ENCODE results near the gene TRIM72.
"Not testable (repeated sequence)": the region's sequence is repeated elsewhere in the genome, so short reads cannot be mapped to it uniquely, and the experiment has no call there.

Gene TRIM72

DNA sequence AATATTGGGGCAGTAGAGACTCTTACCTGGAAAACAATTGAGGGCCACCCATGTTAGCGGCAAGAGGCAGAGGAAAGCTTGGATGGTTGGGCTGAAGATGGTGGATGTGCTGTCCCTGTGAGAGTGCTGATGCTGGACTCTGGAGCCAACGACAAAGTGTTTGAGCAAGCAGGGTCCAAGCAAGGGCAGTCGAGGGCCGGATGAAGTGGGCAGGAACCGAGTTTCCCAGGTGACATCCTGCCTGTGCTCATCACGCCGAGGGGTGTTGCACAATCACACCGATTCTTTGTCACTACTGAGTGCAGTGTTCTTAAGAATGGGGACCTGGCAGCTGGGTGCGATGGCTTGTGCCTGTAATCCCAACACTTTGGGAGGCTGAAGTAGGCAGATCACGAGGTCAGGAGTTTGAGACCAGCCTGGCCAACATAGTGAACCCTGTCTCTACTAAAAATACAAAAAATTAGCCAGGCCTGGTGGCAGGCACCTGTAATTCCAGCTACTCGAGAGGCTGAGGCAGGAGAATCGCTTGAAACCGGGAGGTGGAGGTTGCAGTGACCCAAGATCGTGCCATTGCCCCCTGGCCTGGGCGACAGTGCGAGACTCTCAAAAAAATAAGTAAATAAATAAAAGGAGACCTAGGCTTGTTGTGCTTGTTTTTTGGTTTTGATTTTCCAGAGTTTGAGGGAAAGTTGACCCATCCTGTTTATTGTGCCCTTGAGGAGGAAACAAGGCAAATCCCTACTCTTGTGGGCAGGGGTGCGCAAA is 17.4 kb upstream of the TRIM72 start:
- POLR2A ChIA-PET = interaction anchor here (0.6 to 1.6 kb wide), 2 partner anchors 13 to 154 kb away, joined by 3 to 4 read pairs; no protein-coding TSS in a partner anchor
- Histone ChIP-seq H3K27me3 (replicated peaks in 2 of 5; ENCODE audit: control insufficient read depth in 4 of 5, insufficient read depth in 5 of 5, low read length in 4 of 5) (no peaks in the 10 kb centered on the region), H3K36me3 (ENCODE audit: control insufficient read depth in 4 of 4, insufficient read depth in 4 of 4, low read length in 3 of 4) (peaks cover 21 to 61% (median 46%) of the 10 kb centered on the region in 4 experiments), H3K27ac (ENCODE audit: insufficient read depth in 1 of 2, low read depth in 1 of 2, low read length in 2 of 2, poor library complexity in 1 of 2, severe bottlenecking in 2 of 2) (no peak overlapping the region), H3K4me1 (ENCODE audit: control extremely low read depth in 1 of 4, control insufficient read depth in 4 of 4, insufficient read depth in 4 of 4, low read length in 3 of 4) (peaks cover 9 to 39% (median 38%) of the 10 kb centered on the region in 4 experiments), H3K4me3 (ENCODE audit: control insufficient read depth in 1 of 7, extremely low read depth in 1 of 7, insufficient read depth in 4 of 7, low read depth in 2 of 7, low read length in 6 of 7) (no peak overlapping the region), H3K9me3 (ENCODE audit: control extremely low read depth in 1 of 5, control insufficient read depth in 4 of 5, insufficient read depth in 2 of 5, low read depth in 1 of 5, low read length in 4 of 5) (no peaks in the 10 kb centered on the region)
- WGBS (ENCODE audit: insufficient coverage) = 89% methylated on average over 15 of the region's 17 CpGs
- CTCF ChIA-PET = interaction anchor here (0.8 to 1.0 kb wide), 2 partner anchors 40 to 48 kb away, joined by 4 read pairs; no protein-coding TSS in a partner anchor
- DNase-seq = no peak

DNA sequence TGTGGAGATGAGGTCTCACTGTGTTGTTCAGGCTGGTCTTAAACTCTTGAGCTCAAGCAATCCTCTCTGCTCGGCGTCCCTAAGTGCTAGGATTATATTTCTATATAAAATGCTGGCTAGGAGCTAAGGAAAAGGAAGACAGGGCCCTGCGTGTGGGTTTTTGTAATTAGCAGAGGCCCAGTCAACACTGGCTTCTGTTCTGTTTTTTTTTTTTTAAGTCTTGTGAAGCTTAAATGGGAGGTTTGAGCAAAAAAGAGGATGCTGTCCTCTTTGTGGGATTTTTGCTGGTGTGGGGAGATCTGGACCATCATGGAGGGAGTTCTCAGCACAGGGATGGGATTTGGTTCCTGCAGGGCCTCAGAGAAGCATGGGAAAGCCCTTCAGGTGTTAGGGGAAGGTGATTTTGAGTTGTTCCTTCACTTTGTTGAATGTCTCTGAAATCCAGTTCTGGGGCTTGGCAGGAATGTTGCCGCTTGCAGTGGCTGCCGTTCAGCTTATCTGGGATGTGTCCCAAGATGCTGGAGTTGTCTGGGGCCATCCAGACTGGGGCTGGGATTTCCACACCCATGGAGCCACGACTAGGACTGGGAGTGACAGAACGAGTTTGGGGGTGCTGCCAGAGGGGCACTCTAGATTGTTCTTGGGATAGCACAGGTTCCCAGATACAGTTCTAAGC is 15.6 kb upstream of the TRIM72 start:
- POLR2A ChIA-PET = interaction anchor here (0.5 to 2.1 kb wide), 4 partner anchors 8 to 202 kb away, joined by 3 to 9 read pairs (median 6); partner anchors contain the start of gene FUS
- Histone ChIP-seq H3K9me3 (ENCODE audit: control extremely low read depth in 1 of 5, control insufficient read depth in 4 of 5, insufficient read depth in 2 of 5, low read depth in 1 of 5, low read length in 4 of 5) (no peaks in the 10 kb centered on the region), H3K4me1 (ENCODE audit: control extremely low read depth in 1 of 4, control insufficient read depth in 4 of 4, insufficient read depth in 4 of 4, low read length in 3 of 4) (peaks cover 9 to 52% (median 46%) of the 10 kb centered on the region in 4 experiments), H3K36me3 (ENCODE audit: control insufficient read depth in 4 of 4, insufficient read depth in 4 of 4, low read length in 3 of 4) (peaks cover 8 to 42% (median 30%) of the 10 kb centered on the region in 4 experiments), H3K4me3 (ENCODE audit: control insufficient read depth in 1 of 7, extremely low read depth in 1 of 7, insufficient read depth in 4 of 7, low read depth in 2 of 7, low read length in 6 of 7) (no peak overlapping the region), H3K27ac (ENCODE audit: insufficient read depth in 1 of 2, low read depth in 1 of 2, low read length in 2 of 2, poor library complexity in 1 of 2, severe bottlenecking in 2 of 2) (peak overlapping the region in 1 of 2 experiments; percentile 61), H3K27me3 (replicated peaks in 2 of 5; ENCODE audit: control insufficient read depth in 4 of 5, insufficient read depth in 5 of 5, low read length in 4 of 5) (no peaks in the 10 kb centered on the region)
- 72% methylated on average over 6 of the region's 7 CpGs for WGBS (ENCODE audit: insufficient coverage)
- no peak for DNase-seq
- CTCF ChIA-PET = interaction anchor here (0.9 to 2.4 kb wide), 3 partner anchors 15 to 246 kb away, joined by 3 to 11 read pairs (median 5); no protein-coding TSS in a partner anchor

DNA sequence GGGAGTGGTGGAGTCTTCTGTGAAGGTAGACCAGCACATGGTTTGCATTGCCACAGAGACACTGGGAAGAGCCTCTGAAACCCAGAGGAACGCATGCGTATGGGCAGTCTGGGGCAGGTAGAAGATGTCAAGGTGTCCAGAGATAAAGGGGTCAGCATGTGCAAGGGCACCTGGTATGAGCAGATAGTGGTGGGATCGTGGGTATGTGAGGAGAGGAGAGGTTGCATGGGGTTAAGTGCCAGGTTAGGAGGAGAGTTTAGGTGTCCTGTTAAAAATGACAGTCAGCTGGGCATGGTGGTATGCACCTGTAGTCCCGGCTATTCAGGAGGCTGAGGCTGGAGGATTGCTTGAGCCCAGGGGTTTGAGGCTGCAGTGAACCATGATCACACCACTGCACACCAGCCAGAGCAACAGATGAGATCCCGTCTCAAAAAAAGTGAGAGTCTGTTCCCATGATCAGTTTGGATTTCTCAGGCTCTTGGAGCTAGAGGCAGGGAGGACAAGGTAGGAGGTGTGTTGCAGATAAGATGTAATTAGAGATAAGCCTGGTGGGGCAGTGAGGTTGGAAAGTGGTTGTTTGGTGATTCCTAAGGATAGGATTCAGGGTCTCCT is 14.4 kb upstream of the TRIM72 start:
- DNase-seq = no peak
- Histone ChIP-seq H3K27ac (ENCODE audit: insufficient read depth in 1 of 2, low read depth in 1 of 2, low read length in 2 of 2, poor library complexity in 1 of 2, severe bottlenecking in 2 of 2) (peak overlapping the region in 1 of 2 experiments; percentile 61), H3K9me3 (ENCODE audit: control extremely low read depth in 1 of 5, control insufficient read depth in 4 of 5, insufficient read depth in 2 of 5, low read depth in 1 of 5, low read length in 4 of 5) (no peaks in the 10 kb centered on the region), H3K4me1 (ENCODE audit: control extremely low read depth in 1 of 4, control insufficient read depth in 4 of 4, insufficient read depth in 4 of 4, low read length in 3 of 4) (peaks cover 9 to 57% (median 50%) of the 10 kb centered on the region in 4 experiments), H3K27me3 (replicated peaks in 2 of 5; ENCODE audit: control insufficient read depth in 4 of 5, insufficient read depth in 5 of 5, low read length in 4 of 5) (no peaks in the 10 kb centered on the region), H3K36me3 (ENCODE audit: control insufficient read depth in 4 of 4, insufficient read depth in 4 of 4, low read length in 3 of 4) (peaks cover 7 to 30% (median 20%) of the 10 kb centered on the region in 4 experiments), H3K4me3 (ENCODE audit: control insufficient read depth in 1 of 7, extremely low read depth in 1 of 7, insufficient read depth in 4 of 7, low read depth in 2 of 7, low read length in 6 of 7) (no peak overlapping the region)
- 88% methylated on average over 3 of the region's 5 CpGs for WGBS (ENCODE audit: insufficient coverage)
- CTCF ChIA-PET = interaction anchor here (2.4 kb wide), 1 partner anchor 245 kb away, joined by 5 read pairs; no protein-coding TSS in a partner anchor
- POLR2A ChIA-PET = interaction anchor here (2.1 kb wide), 1 partner anchor 10 kb away, joined by 8 read pairs; no protein-coding TSS in a partner anchor

DNA sequence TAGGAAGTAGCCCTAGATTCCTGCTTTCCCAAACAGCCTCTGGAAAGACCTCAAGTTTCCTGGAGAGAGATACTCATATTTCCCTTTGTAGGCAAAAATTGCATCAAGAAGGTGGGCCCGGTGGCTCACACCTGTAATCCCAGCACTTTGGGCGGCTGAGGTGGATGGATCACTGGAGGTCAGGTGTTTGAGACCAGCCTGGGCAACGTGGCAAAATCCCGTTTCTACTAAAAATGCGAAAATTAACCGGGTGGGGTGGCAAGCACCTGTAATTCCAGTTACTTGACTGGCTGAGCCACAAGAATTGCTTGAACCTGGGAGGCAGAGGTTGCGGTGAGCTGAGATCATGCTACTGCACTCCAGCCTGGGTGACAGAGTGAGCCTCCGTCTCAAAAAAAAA is 13.8 kb upstream of the TRIM72 start:
- H3K27me3 ChIP-seq (replicated peaks in 2 of 5; ENCODE audit: control insufficient read depth in 4 of 5, insufficient read depth in 5 of 5, low read length in 4 of 5); DNase-seq; H3K9me3 ChIP-seq (ENCODE audit: control extremely low read depth in 1 of 5, control insufficient read depth in 4 of 5, insufficient read depth in 2 of 5, low read depth in 1 of 5, low read length in 4 of 5); H3K4me3 ChIP-seq (ENCODE audit: control insufficient read depth in 1 of 7, extremely low read depth in 1 of 7, insufficient read depth in 4 of 7, low read depth in 2 of 7, low read length in 6 of 7): not testable (repeated sequence)
- Histone ChIP-seq H3K4me1 (ENCODE audit: control extremely low read depth in 1 of 4, control insufficient read depth in 4 of 4, insufficient read depth in 4 of 4, low read length in 3 of 4) (peaks cover 9 to 57% (median 50%) of the 10 kb centered on the region in 4 experiments), H3K27ac (ENCODE audit: insufficient read depth in 1 of 2, low read depth in 1 of 2, low read length in 2 of 2, poor library complexity in 1 of 2, severe bottlenecking in 2 of 2) (peak overlapping the region in 1 of 2 experiments; percentile 61), H3K36me3 (ENCODE audit: control insufficient read depth in 4 of 4, insufficient read depth in 4 of 4, low read length in 3 of 4) (peaks cover 3 to 25% (median 15%) of the 10 kb centered on the region in 4 experiments)
- WGBS (ENCODE audit: insufficient coverage) = 100% methylated on average over 6 of the region's 8 CpGs
- ChIA-PET CTCF (interaction anchor here (0.9 to 2.4 kb wide), 5 partner anchors 16 to 245 kb away, joined by 3 to 8 read pairs (median 5); no protein-coding TSS in a partner anchor), POLR2A (interaction anchor here (0.8 to 1.6 kb wide), 2 partner anchors 20 to 180 kb away, joined by 3 to 12 read pairs; partner anchors contain the start of gene FUS)

DNA sequence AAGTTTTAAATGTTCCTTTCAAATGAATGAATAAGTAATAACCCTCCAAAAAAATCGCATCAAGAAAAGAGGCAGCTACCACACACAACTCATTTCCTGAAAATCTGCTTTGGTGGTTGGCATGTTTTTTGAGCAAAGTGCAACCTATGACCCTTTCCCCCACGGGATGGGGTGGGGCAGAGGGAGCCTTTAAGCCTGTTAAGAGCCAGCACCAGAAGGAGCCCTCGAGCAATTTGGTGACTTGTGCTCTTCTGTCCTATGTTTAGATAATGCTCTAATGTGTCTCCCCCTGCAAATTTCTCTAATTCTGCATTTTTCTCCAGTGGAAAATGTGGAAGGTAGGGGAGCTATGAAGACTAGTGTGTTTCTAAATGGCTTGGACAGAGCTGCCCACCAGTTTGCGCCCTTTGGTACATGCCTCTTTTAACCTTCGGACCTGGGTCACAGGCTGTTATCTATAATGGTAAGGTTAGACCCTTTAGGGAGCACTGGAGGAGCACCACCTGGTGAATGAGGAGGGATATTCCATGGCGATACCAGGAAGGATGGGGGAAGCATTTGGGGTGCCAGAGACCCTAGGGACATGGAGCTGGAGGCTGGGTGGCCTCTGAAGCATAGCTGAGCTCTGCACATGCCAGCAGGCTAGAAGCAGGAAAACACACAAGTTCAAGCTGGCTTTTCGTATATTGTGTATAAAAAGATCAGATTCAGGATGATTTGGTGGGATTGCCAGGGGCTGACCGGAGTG is 12.9 kb upstream of the TRIM72 start:
- Histone ChIP-seq H3K27ac (ENCODE audit: insufficient read depth in 1 of 2, low read depth in 1 of 2, low read length in 2 of 2, poor library complexity in 1 of 2, severe bottlenecking in 2 of 2) (peak overlapping the region in 1 of 2 experiments; percentile 72), H3K4me1 (ENCODE audit: control extremely low read depth in 1 of 4, control insufficient read depth in 4 of 4, insufficient read depth in 4 of 4, low read length in 3 of 4) (peaks cover 9 to 57% (median 50%) of the 10 kb centered on the region in 4 experiments)
- POLR2A ChIA-PET = interaction anchor here (0.6 to 1.6 kb wide), 5 partner anchors 21 to 179 kb away, joined by 3 to 12 read pairs (median 3); partner anchors contain the start of genes FUS and ITGAM

More for the DNA sequence above, 12.9 kb upstream of the TRIM72 start:
- H3K9me3 ChIP-seq (ENCODE audit: control extremely low read depth in 1 of 5, control insufficient read depth in 4 of 5, insufficient read depth in 2 of 5, low read depth in 1 of 5, low read length in 4 of 5) = no peaks in the 10 kb centered on the region
- no peaks in the 10 kb centered on the region for H3K27me3 ChIP-seq (replicated peaks in 2 of 5; ENCODE audit: control insufficient read depth in 4 of 5, insufficient read depth in 5 of 5, low read length in 4 of 5)
- DNase-seq = peak; percentile 86 to 93 (median 91)
- peaks cover 2 to 17% (median 9%) of the 10 kb centered on the region in 4 experiments for H3K36me3 ChIP-seq (ENCODE audit: control insufficient read depth in 4 of 4, insufficient read depth in 4 of 4, low read length in 3 of 4)
- WGBS (ENCODE audit: insufficient coverage) = 59% methylated on average over 7 of the region's 8 CpGs
- H3K4me3 ChIP-seq (ENCODE audit: control insufficient read depth in 1 of 7, extremely low read depth in 1 of 7, insufficient read depth in 4 of 7, low read depth in 2 of 7, low read length in 6 of 7) = peak overlapping the region in 6 of 7 experiments; percentile 81 to 97 (median 89)
- CTCF ChIA-PET = interaction anchor here (0.6 to 3.5 kb wide), 18 partner anchors 9 to 277 kb away, joined by 3 to 17 read pairs (median 3); partner anchors contain the start of genes HSD3B7, ITGAM and ZNF843

Measured in common myeloid progenitor, CD34-positive (primary cell).